ENCODE data around the gene ACKR1. TPM values are rescaled to one million over a fixed set of nuclear protein-coding genes. Genes with fewer than 3 reads are reported as not detected.

The ACKR1 gene
- total RNA-seq, 1 donor from 2014 or later, result 102 TPM

- DNase-seq (ENCODE audit: extremely low spot score in 2 of 2), result no peak
- Histone ChIP-seq H3K27me3 (no peaks in the 10 kb centered on the region), H3K9me3 (no peaks in the 10 kb centered on the region), H3K27ac (no peak overlapping the region), H3K4me3 (no peak overlapping the region), H3K36me3 (no peaks in the 10 kb centered on the region), H3K4me1 (no peaks in the 10 kb centered on the region)
- TF ChIP-seq CTCF (IDR thresholded peaks at IDR 0.05) (no peak), POLR2A (IDR thresholded peaks at IDR 0.05) (no peak), POLR2AphosphoS5 (IDR thresholded peaks at IDR 0.05; ENCODE audit: insufficient read depth in 1 of 2, low read depth in 1 of 2) (no peak)
- intact Hi-C loops (cut with DNase I), result no loop called here
These were observed 4.4 kb downstream of the ACKR1 start for GRCh38 chr1:159209061-159209460.

- H3K36me3 ChIP-seq, result no peaks in the 10 kb centered on the region
- no peak overlapping the region for H3K4me3 ChIP-seq
- TF ChIP-seq POLR2A (IDR thresholded peaks at IDR 0.05) (no peak), CTCF (IDR thresholded peaks at IDR 0.05) (peak; percentile 38 to 52 (median 40)), POLR2AphosphoS5 (IDR thresholded peaks at IDR 0.05; ENCODE audit: insufficient read depth in 1 of 2, low read depth in 1 of 2) (no peak)
- intact Hi-C loops (cut with DNase I), result no loop called here
- H3K27ac ChIP-seq, result no peak overlapping the region
- peak in 1 of 2 donors; percentile 79 for DNase-seq (ENCODE audit: extremely low spot score in 2 of 2)
- no peaks in the 10 kb centered on the region for H3K27me3 ChIP-seq
- no peaks in the 10 kb centered on the region for H3K4me1 ChIP-seq
- no peaks in the 10 kb centered on the region for H3K9me3 ChIP-seq
These were observed 6.9 kb downstream of the ACKR1 start for GRCh38 chr1:159211331-159212136.

GRCh38 chr1:159212596-159212995 is 7.9 kb downstream of the ACKR1 start:
- Histone ChIP-seq H3K27ac (no peak overlapping the region), H3K4me1 (no peaks in the 10 kb centered on the region), H3K27me3 (no peaks in the 10 kb centered on the region), H3K9me3 (no peaks in the 10 kb centered on the region), H3K36me3 (no peaks in the 10 kb centered on the region), H3K4me3 (no peak overlapping the region)
- TF ChIP-seq CTCF (IDR thresholded peaks at IDR 0.05) (no peak), POLR2AphosphoS5 (IDR thresholded peaks at IDR 0.05; ENCODE audit: insufficient read depth in 1 of 2, low read depth in 1 of 2) (no peak), POLR2A (IDR thresholded peaks at IDR 0.05) (no peak)
- intact Hi-C loops (cut with DNase I), result no loop called here
- no peak for DNase-seq (ENCODE audit: extremely low spot score in 2 of 2)

- Histone ChIP-seq H3K9me3 (no peaks in the 10 kb centered on the region), H3K27me3 (no peaks in the 10 kb centered on the region), H3K27ac (no peak overlapping the region), H3K36me3 (no peaks in the 10 kb centered on the region), H3K4me1 (no peaks in the 10 kb centered on the region), H3K4me3 (no peak overlapping the region)
- TF ChIP-seq CTCF (IDR thresholded peaks at IDR 0.05), result peak; percentile 34 to 75 (median 66)
- no peak for TF ChIP-seq POLR2AphosphoS5 (IDR thresholded peaks at IDR 0.05; ENCODE audit: insufficient read depth in 1 of 2, low read depth in 1 of 2)
- TF ChIP-seq POLR2A (IDR thresholded peaks at IDR 0.05), result no peak
- DNase-seq (ENCODE audit: extremely low spot score in 2 of 2), result no peak
- intact Hi-C loops (cut with DNase I), result no loop called here
These were observed 9.6 kb downstream of the ACKR1 start for GRCh38 chr1:159214149-159214760.
